Measurements from ENCODE around the gene MLC1.

DNA sequence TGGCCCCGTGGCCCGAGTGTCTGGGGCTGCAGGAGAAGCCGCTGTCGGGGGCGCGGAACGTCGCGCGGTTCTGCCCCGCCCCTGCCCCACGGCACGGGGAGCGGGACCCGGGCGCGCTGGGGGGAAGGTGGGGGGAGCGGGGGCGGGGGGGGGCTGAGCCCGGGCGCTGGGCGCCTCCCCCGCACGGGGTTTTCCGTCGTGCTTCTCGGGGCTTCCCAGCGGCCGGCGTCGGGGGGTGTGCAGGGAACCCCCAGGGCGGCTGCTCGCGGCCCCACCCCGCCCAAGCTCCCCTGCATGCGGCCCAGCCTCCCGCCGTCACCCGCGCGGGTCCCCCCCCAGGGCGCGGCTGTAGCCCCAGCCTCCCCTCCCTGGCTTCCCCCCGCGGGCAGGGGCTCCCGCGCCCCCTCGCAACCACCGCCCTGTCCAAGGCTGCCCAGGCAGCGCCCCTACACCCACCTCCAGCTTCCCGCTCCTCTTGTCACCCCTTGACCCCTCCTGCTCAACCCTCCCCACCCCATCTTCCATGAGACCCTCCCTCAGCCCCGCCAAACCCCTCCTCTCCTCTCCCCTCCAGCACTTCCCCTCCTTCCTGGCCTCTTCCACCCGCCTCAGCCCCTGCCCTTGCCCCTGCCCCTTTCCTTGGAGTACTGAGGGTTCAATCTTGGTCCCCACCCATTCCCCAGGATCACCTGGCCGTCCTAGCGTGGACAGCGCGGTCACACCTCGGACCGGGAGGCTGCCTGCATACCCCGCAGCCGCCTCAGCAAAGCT, 74.4 kb downstream of the MLC1 start:
- TF ChIP-seq, protein P1, sequence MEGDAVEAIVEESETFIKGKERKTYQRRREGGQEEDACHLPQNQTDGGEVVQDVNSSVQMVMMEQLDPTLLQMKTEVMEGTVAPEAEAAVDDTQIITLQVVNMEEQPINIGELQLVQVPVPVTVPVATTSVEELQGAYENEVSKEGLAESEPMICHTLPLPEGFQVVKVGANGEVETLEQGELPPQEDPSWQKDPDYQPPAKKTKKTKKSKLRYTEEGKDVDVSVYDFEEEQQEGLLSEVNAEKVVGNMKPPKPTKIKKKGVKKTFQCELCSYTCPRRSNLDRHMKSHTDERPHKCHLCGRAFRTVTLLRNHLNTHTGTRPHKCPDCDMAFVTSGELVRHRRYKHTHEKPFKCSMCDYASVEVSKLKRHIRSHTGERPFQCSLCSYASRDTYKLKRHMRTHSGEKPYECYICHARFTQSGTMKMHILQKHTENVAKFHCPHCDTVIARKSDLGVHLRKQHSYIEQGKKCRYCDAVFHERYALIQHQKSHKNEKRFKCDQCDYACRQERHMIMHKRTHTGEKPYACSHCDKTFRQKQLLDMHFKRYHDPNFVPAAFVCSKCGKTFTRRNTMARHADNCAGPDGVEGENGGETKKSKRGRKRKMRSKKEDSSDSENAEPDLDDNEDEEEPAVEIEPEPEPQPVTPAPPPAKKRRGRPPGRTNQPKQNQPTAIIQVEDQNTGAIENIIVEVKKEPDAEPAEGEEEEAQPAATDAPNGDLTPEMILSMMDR (optimal IDR thresholded peaks at IDR 0.05 in 1 of 3, IDR thresholded peaks at IDR 0.05 in 1 of 3, conservative IDR thresholded peaks at IDR 0.05 in 1 of 3; ENCODE audit: extremely low read depth in 1 of 3, insufficient read depth in 2 of 3, low read length in 3 of 3) = no peak
- TF ChIP-seq EZH2 (IDR thresholded peaks at IDR 0.05; ENCODE audit: low read length) = peak; percentile 83
